KOPT-K1 (cell line): ENCODE data around the gene RNF113A.
"Not testable (repeated sequence)": the region's sequence is repeated elsewhere in the genome, so short reads cannot be mapped to it uniquely, and the experiment has no call there.

Source experiments
- H3K27ac ChIP-seq: fragments of 200-600 bp; sonication (generic); 2 replicates; pipeline ENCODE4 v1.5.1; 2016; ENCODE audit warnings: antibody characterized with exemption, mild to moderate bottlenecking, low read depth, low read length; ENCODE audit not compliant: poor library complexity, severe bottlenecking
- H3K36me3 ChIP-seq: fragments of 200-600 bp; sonication (generic); 2 replicates; pipeline ENCODE4 v1.5.1; 2017; ENCODE audit warnings: antibody characterized with exemption, mild to moderate bottlenecking, low read length, moderate library complexity; ENCODE audit not compliant: insufficient read depth
- H3K9me3 ChIP-seq: fragments of 200-600 bp; sonication (generic); 2 replicates; pipeline ENCODE4 v1.5.1; 2017; ENCODE audit warnings: antibody characterized with exemption, low read length, mild to moderate bottlenecking; ENCODE audit not compliant: insufficient read depth, poor library complexity, severe bottlenecking

Gene RNF113A

DNA sequence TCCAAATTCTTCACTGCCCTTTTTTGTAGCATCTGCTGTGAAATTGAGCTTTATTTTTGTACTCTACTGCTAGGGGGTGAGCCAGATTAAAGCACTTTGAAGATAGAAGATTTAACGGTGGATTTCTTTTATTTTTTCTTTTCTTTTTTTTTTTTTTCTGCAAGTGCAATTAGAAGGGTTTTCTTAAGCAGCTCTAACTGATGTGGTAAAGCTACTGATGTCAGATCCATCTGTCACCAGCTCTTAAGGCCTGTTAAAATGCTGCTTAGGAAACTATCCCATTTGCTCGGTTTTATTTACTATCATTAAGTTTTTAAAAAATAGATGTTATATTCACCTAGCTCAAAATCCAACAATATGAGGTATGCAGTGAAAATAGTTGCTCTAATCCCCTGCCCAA is 7.2 kb upstream of the RNF113A start:
- no peak overlapping the region for H3K27ac ChIP-seq

DNA sequence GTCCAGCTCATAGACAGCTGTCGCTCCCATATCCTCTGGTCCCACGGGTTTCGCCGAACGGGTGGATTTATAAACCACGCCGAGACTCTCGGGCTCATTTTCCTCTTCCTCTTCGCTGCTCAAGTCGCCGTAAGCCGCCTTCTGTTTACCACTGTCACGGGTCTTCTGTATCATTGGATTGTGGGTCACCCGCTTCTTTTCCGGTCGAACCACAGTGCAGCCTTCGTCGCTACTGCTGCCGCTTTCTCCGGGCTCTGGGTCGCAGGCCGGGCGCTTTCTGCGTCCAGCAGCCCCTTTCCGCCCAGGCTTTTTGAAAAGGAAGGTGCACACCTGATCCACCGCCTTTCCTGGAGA is 311 bp downstream of the RNF113A start:
- Histone ChIP-seq H3K36me3 (peaks cover 20% of the 10 kb centered on the region), H3K9me3 (no peaks in the 10 kb centered on the region), H3K27ac (peak overlapping the region; percentile 87)

More for the DNA sequence above, 7.2 kb upstream of the RNF113A start:
- no peaks in the 10 kb centered on the region for H3K9me3 ChIP-seq
- H3K36me3 ChIP-seq, result peaks cover 37% of the 10 kb centered on the region

DNA sequence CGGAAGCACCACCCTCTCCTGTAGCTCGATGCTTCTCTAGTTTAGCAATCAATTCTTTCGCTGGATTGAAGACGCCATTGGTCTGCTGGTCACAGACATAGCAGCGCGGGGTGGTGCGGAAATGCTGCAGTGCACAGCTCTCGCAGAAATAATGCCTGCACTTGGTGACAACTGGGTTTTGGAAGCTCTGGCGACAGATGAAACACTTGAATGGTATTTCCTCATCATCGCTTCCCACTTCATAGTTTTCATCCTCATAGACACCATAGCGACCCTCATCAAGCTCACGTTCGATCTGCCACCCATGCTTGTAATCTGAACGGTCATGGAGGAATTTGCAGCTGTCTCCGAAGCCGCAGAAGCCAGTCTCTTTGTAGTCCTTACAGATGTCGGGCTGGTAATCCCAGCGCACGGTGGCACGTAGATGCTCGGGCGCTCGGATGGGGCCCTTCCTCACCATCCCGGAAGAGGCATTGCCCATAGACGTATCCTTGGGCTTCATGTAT is 854 bp downstream of the RNF113A start:
- Histone ChIP-seq H3K27ac (peak overlapping the region; percentile 87), H3K9me3 (no peaks in the 10 kb centered on the region), H3K36me3 (peaks cover 14% of the 10 kb centered on the region)

DNA sequence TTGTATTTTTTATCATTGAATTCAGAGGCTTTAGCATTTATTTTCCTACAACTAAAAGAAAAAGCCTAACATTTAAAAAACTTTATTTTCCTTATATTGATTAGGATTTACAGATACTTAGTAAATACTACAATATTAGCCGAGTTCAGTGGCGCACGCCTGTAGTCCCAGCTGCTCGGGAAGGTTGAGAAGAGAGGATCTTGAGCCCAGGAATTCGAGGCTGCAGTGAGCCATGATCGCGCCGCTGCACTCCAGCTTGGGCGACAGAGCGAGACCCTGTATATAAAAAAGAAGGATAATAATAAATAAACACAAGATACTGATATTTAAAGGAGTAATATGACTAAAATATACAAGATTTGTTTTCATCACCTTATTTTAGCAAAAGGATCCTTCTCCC is 18.1 kb downstream of the RNF113A start:
- H3K27ac ChIP-seq, result peak overlapping the region; percentile 45

DNA sequence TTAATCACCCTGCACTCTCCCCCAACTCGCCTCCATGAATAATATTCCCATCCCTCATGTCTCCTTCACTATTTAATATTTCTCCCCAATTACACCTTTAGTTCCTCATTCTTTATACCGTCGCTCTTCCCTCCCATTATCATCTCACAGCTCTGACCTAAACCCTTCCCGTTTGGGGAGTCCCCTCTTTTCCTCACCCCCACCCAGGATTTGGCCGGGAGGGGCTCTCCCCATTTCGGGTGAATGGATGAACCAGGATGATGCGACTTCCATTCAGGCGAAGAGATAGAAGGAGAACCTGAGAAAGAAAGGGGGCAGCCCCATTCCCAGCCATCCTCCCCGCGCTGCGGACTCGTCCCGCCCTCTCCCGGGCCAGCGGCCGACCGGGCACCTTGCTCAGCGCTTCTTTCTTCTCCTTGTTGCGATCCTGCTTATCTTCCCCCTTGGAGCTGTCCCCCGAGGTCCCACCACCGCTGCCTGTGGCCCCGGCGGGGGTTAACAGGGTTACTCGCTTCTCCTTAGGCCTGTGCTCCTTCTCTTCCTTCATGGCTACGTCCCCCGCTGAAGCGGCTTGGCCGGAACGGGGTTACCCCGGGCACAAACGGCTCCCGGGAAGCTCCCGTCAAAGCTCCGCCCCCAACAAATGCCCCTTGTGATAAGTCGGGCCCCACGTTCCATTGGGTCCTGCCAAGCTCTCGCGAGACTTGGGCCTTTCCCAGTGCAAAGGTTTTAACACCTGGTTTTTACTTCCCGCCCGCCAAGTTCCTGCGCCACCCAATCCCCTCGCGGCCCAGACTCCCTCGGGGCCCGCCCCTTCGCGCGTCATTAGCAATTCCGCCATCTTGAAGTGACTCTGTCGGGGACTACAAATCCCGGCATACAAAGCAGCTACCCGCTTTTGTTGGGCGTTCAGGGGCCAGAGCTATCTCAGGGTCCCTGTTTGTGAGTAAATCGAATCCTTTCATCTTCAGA is 18.9 kb downstream of the RNF113A start, which contains the start of gene UPF3B:
UPF3B (minus strand) TSS at position 582 of the 972 bp plus-strand sequence; CDS start at position 547, 35 bp downstream.
- peak within 1 kb of the TSS; percentile 79 for H3K27ac ChIP-seq

More for the DNA sequence above, 18.1 kb downstream of the RNF113A start:
- H3K9me3 ChIP-seq, result no peaks in the 10 kb centered on the region
- H3K36me3 ChIP-seq, result peaks cover 31% of the 10 kb centered on the region

DNA sequence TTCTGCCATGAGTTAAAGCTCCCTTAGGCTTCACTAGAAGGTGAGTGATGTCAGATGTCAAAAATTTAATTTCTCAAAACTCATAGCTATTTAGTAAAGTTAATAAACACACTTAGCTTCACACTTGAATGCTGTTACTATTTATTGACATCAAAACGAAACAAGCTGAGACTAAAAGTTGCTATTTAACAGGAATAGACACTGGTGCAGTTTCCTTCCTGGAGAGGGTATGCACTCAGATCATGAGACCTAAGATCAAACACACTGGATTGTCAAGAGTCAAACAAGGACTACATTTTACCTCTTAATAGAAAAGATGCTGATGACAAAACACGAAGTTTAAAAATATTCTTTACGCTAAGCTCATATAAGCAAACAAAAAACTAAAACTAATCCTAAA is 37.6 kb downstream of the RNF113A start:
- Histone ChIP-seq H3K27ac (no peak overlapping the region), H3K9me3 (no peaks in the 10 kb centered on the region), H3K36me3 (peaks cover 78% of the 10 kb centered on the region)

More for the DNA sequence above, 18.9 kb downstream of the RNF113A start, which contains the start of gene UPF3B:
- H3K9me3 ChIP-seq, result no peaks in the 10 kb centered on the region
- peaks cover 38% of the 10 kb centered on the region for H3K36me3 ChIP-seq

DNA sequence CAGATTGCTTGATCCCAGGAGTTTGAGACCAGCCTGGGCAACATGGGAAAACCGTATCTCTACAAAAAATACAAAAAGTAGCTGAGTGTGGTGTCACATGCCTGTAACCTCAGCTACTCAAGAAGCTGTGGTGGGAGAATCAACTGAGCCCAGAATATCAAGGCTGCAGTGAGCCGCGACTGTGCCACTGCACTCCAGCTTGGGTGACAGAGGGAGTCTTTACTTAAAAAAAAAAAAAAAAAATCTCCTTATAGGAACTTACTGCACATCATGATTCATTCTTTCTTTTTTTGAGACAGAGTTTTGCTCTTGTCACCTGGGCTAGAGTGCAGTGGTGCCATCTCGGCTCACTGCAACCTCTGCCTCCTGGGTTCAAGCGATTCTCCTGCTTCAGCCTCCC is 43.1 kb downstream of the RNF113A start:
- peaks cover 33% of the 10 kb centered on the region; the same call in 1 of the 2 replicates for H3K36me3 ChIP-seq
- H3K9me3 ChIP-seq, result no peaks in the 10 kb centered on the region
- H3K27ac ChIP-seq, result no peak overlapping the region

DNA sequence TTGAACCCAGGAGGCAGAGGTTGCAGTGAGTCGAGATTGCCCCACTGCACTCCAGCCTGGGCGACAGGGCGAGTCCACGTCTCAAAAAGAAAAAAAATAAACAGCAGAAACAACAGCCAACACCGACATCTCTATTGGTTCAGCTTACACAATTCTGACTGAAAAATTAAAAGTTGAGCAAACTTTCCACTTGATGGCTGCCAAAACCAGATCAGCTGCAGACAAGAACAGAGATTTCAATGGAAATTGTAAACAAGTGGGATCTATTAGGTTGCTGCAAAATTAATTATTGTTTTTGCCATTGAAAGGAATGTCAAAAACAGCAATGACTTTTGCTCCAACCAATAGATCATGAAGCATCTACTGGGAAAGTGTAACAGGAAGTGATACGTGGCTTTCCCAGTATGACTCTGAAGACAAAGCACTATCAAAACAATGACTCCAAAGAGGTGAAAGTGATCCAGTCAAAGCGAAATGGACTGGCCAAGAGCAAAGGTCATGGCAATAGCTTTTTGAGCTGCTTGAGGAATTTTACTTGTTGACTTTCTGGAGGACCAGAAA is 45.1 kb downstream of the RNF113A start:
- Histone ChIP-seq H3K9me3 (no peaks in the 10 kb centered on the region), H3K27ac (no peak overlapping the region), H3K36me3 (peaks cover 19% of the 10 kb centered on the region; the same call in 1 of the 2 replicates)

DNA sequence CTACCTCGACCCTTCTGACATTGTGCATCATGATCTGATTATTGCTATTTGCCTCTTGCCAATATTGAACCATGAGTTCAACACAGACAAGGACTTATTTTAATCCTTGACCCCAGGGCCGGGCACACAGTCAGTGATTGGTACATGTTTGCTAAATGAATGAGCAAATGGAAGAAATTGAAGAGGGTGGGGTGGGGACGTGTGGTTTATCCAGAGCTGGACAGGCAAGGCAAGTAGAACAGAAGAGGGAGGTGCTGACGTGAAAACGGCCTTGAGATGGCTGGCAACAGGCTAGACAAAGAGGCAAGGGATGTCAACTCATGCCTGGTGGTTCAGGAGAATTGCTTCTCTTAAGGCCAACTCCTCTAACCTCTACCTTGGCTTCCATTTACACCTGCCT is 47.3 kb downstream of the RNF113A start:
- H3K9me3 ChIP-seq, H3K36me3 ChIP-seq: not testable (repeated sequence)

DNA sequence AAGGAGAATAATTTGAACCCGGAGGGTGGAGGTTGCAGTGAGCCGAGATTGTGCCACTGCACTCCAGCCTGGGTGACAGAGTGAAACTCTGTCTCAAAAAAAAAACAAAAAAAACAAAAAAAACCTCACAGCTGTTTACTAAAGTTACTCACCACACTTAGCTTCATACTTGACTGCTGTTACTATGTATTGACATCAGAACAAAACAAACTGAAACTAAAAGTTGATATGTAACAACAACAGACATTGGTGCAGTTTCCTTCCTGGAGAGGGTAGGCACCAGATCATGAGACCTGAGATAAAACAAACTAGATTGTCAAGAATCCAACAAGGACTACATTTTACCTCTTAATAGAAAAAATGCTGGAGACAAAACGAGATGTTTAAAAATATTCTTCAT is 49.8 kb downstream of the RNF113A start:
- peak overlapping the region; percentile 39 for H3K27ac ChIP-seq
- not testable (repeated sequence) for H3K9me3 ChIP-seq, H3K36me3 ChIP-seq

More for the DNA sequence above, 47.3 kb downstream of the RNF113A start:
- not testable (repeated sequence) for H3K27ac ChIP-seq
